Smooth muscle cell (in vitro differentiated cells): ENCODE data around the gene MAB21L2. TPM values are rescaled to one million over a fixed set of nuclear protein-coding genes. Genes with fewer than 3 reads are reported as not detected.

Source experiments
- DNase-seq: peaks from one replicate; lab custom pipeline; 2025; ENCODE audit not compliant: unreplicated experiment; lab: John Stamatoyannopoulos, UW
- H2AFZ ChIP-seq: fragments of 200-600 bp; sonication (generic); 2 replicates; pipeline ENCODE4 v1.6.0; 2016; ENCODE audit warnings: antibody characterized with exemption, low read depth, mild to moderate bottlenecking
- H3F3A ChIP-seq: fragments of 200-600 bp; sonication (generic); 2 replicates; pipeline ENCODE4 v1.6.0; 2017; ENCODE audit warnings: antibody characterized with exemption, low read depth
- H3K27ac ChIP-seq: fragments of 200-600 bp; sonication (generic); 2 replicates; pipeline ENCODE4 v1.5.1; 2016; ENCODE audit warnings: low read depth, mild to moderate bottlenecking
- H3K27me3 ChIP-seq: fragments of 200-600 bp; sonication (generic); 2 replicates; pipeline ENCODE4 v1.6.1; 2016; ENCODE audit warnings: low read depth, mild to moderate bottlenecking
- H3K36me3 ChIP-seq: fragments of 200-600 bp; sonication (generic); 2 replicates; pipeline ENCODE4 v1.5.1; 2016; ENCODE audit warnings: low read depth
- H3K4me1 ChIP-seq: fragments of 200-600 bp; sonication (generic); 2 replicates; pipeline ENCODE4 v1.5.1; 2016; ENCODE audit warnings: low read depth
- H3K4me2 ChIP-seq: fragments of 200-600 bp; sonication (generic); 2 replicates; pipeline ENCODE4 v1.6.0; 2016; ENCODE audit warnings: mild to moderate bottlenecking
- H3K4me3 ChIP-seq: fragments of 200-600 bp; sonication (generic); 2 replicates; pipeline ENCODE4 v1.5.1; 2016; ENCODE audit warnings: mild to moderate bottlenecking
- H3K79me2 ChIP-seq: fragments of 200-600 bp; sonication (generic); 2 replicates; pipeline ENCODE4 v1.6.0; 2016; ENCODE audit warnings: low read depth, mild to moderate bottlenecking
- H3K9ac ChIP-seq: fragments of 200-600 bp; sonication (generic); 2 replicates; pipeline ENCODE4 v1.6.0; 2016; ENCODE audit warnings: low read depth
- H3K9me3 ChIP-seq: fragments of 200-600 bp; sonication (generic); replicated peaks from 2 replicates; pipeline ENCODE4 v1.5.1; 2016; ENCODE audit warnings: low read depth
- H4K20me1 ChIP-seq: fragments of 200-600 bp; sonication (generic); 2 replicates; pipeline ENCODE4 v1.6.0; 2016; ENCODE audit warnings: low read depth
- polyA plus RNA-seq: library from polyadenylated mRNA; unstranded; fragments of >200 nt; fragmentation: Nextera tagmentation; extraction: Ambion mirVana; gene quantifications from 2 replicates; pipeline ENCODE4 v1.2.1, GENCODE V29; 2016
- total RNA-seq: library from RNA; depleted of rRNA; stranded (reverse); fragments of >200 nt; gene quantifications from 2 replicates; pipeline ENCODE4 v1.2.3, GENCODE V29; 2014
- TF ChIP-seq, protein P1 (sequence below): fragments of 200-600 bp; sonication (generic); IDR thresholded peaks from 2 replicates; pipeline ENCODE4 v1.5.1; 2017; ENCODE audit warnings: borderline replicate concordance, mild to moderate bottlenecking, antibody characterized with exemption; ENCODE audit not compliant: insufficient read depth, poor library complexity, severe bottlenecking

MAB21L2 gene
- total and polyA plus RNA-seq, 2 experiments from 2014 or later: 0.17 to 1.7 TPM

DNA sequence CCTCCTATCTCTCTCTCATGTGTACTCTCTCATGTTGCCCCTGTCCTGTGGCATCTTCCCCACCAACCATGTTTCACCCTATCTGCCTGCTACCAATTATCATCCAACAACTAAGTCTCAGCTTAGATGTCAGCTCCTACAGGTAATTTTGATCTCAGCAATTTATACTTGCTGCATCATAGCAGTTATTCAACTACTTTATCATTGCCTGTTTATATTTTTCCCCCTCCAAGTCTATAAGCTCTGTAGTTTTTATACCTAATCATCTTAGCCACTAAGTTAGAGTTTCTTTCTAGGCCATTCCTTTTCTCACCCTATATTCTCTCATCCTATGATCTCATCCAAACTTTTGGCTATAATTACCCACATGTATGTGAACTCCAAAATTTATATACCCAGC is 50.7 kb downstream of the MAB21L2 start:
- DNase-seq: no peak
- Histone ChIP-seq H3K36me3 (no peaks in the 10 kb centered on the region), H3K79me2 (no peaks in the 10 kb centered on the region), H3K27ac (no peak overlapping the region), H4K20me1 (no peaks in the 10 kb centered on the region), H3K9ac (no peak overlapping the region), H3F3A (no peaks in the 10 kb centered on the region), H3K9me3 (no peaks in the 10 kb centered on the region), H2AFZ (no peak overlapping the region), H3K4me2 (no peak overlapping the region), H3K4me1 (no peaks in the 10 kb centered on the region), H3K27me3 (no peaks in the 10 kb centered on the region), H3K4me3 (no peak overlapping the region)
- TF ChIP-seq, protein P1, sequence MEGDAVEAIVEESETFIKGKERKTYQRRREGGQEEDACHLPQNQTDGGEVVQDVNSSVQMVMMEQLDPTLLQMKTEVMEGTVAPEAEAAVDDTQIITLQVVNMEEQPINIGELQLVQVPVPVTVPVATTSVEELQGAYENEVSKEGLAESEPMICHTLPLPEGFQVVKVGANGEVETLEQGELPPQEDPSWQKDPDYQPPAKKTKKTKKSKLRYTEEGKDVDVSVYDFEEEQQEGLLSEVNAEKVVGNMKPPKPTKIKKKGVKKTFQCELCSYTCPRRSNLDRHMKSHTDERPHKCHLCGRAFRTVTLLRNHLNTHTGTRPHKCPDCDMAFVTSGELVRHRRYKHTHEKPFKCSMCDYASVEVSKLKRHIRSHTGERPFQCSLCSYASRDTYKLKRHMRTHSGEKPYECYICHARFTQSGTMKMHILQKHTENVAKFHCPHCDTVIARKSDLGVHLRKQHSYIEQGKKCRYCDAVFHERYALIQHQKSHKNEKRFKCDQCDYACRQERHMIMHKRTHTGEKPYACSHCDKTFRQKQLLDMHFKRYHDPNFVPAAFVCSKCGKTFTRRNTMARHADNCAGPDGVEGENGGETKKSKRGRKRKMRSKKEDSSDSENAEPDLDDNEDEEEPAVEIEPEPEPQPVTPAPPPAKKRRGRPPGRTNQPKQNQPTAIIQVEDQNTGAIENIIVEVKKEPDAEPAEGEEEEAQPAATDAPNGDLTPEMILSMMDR: no peak
